Measurements from ENCODE around the gene GPC5. TPM values are rescaled to one million over a fixed set of nuclear protein-coding genes. Genes with fewer than 3 reads are reported as not detected.

Gene GPC5
- total RNA-seq, 4 donors from 2014 or later, result not detected

DNA sequence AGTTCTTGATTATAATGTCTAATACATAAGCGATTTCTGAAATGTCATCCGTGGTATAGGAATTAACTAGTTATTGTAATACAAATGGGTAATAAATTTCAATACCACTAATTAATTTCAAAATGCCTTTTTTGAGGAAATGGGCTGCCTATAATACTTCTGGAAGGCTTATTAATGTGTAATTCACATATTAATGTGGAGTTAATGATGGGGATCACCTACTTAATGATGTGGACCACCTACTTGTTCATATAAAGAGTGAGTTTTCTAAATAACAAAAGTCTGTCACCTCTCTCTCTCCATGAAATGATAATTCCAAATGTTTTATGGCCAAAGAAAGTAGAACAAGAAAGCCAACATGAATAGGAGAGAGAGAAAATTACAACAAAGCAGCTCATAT is 914.4 kb downstream of the GPC5 start:
- no peak for DNase-seq
- no peak for ATAC-seq
- intact Hi-C loops (cut with DNase I; ENCODE audit: low total_unique reads) (no loop called here), in situ Hi-C loops (cut with MboI; ENCODE audit: low sequenced_read_pairs in 4 of 4) (no loop called here)
- Histone ChIP-seq H3K27ac (no peak overlapping the region), H3K4me1 (no peaks in the 10 kb centered on the region), H3K27me3 (no peaks in the 10 kb centered on the region), H3K4me3 (no peak overlapping the region), H3K9me3 (no peaks in the 10 kb centered on the region), H3K36me3 (no peaks in the 10 kb centered on the region)
- TF ChIP-seq POLR2A (IDR thresholded peaks at IDR 0.05), result no peak
- TF ChIP-seq, protein P1, sequence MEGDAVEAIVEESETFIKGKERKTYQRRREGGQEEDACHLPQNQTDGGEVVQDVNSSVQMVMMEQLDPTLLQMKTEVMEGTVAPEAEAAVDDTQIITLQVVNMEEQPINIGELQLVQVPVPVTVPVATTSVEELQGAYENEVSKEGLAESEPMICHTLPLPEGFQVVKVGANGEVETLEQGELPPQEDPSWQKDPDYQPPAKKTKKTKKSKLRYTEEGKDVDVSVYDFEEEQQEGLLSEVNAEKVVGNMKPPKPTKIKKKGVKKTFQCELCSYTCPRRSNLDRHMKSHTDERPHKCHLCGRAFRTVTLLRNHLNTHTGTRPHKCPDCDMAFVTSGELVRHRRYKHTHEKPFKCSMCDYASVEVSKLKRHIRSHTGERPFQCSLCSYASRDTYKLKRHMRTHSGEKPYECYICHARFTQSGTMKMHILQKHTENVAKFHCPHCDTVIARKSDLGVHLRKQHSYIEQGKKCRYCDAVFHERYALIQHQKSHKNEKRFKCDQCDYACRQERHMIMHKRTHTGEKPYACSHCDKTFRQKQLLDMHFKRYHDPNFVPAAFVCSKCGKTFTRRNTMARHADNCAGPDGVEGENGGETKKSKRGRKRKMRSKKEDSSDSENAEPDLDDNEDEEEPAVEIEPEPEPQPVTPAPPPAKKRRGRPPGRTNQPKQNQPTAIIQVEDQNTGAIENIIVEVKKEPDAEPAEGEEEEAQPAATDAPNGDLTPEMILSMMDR (IDR thresholded peaks at IDR 0.05 in 4 of 5, conservative IDR thresholded peaks at IDR 0.05 in 1 of 5), result no peak

DNA sequence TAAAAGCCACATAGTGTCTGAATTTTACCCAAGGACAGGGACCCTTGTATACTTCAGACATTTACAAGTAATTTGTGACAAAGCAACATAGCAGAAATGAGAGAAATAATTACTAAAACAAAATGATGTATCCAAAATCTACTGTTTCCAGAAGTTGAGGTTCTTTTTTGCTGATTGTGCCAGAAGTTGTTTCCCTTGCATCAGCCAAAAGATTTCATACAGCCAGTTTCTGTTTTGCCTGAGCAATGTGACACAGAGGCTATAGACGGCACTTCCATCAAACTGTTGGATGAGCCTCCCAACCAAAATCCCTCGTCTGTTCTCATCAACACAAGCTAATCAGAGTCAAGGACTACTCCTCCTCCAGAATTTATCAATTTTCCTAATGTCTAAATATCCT is 915.0 kb downstream of the GPC5 start:
- no peaks in the 10 kb centered on the region for H3K27me3 ChIP-seq

DNA sequence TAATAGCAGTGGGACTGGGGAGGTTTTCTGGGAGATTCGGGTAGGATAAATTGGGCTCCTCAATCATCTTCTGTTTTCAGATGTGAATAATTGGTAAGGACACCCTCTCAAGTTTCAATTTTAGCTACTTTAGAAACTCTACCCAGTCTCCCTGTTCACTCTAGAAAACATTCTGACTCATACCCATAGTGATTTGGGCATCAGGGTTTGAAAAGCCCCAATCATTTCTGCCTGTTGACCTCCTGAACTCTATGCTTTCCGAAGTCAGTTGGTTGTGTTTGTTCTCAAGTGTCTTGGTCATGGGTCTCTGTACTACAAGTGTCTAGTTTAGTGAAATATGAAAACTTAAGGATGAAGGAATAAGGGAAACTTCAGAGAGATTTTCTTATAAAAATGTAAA is 916.8 kb downstream of the GPC5 start:
- Histone ChIP-seq H3K27me3 (no peaks in the 10 kb centered on the region), H3K4me3 (no peak overlapping the region), H3K9me3 (no peaks in the 10 kb centered on the region), H3K36me3 (no peaks in the 10 kb centered on the region), H3K27ac (no peak overlapping the region), H3K4me1 (no peaks in the 10 kb centered on the region)
- ATAC-seq (no peak), DNase-seq (no peak)
- intact Hi-C loops (cut with DNase I; ENCODE audit: low total_unique reads), result no loop called here
- in situ Hi-C loops (cut with MboI; ENCODE audit: low sequenced_read_pairs in 4 of 4), result no loop called here
- TF ChIP-seq POLR2A (IDR thresholded peaks at IDR 0.05), result no peak
- TF ChIP-seq, protein P1 (IDR thresholded peaks at IDR 0.05 in 4 of 5, conservative IDR thresholded peaks at IDR 0.05 in 1 of 5), result no peak

More for the DNA sequence above, 915.0 kb downstream of the GPC5 start:
- Histone ChIP-seq H3K9me3 (no peaks in the 10 kb centered on the region), H3K4me3 (no peak overlapping the region), H3K36me3 (no peaks in the 10 kb centered on the region), H3K27ac (no peak overlapping the region), H3K4me1 (no peaks in the 10 kb centered on the region)
- ATAC-seq (no peak), DNase-seq (no peak)
- in situ Hi-C loops (cut with MboI; ENCODE audit: low sequenced_read_pairs in 4 of 4) (no loop called here), intact Hi-C loops (cut with DNase I; ENCODE audit: low total_unique reads) (no loop called here)
- TF ChIP-seq POLR2A (IDR thresholded peaks at IDR 0.05), result no peak
- TF ChIP-seq, protein P1 (IDR thresholded peaks at IDR 0.05 in 4 of 5, conservative IDR thresholded peaks at IDR 0.05 in 1 of 5), result no peak

DNA sequence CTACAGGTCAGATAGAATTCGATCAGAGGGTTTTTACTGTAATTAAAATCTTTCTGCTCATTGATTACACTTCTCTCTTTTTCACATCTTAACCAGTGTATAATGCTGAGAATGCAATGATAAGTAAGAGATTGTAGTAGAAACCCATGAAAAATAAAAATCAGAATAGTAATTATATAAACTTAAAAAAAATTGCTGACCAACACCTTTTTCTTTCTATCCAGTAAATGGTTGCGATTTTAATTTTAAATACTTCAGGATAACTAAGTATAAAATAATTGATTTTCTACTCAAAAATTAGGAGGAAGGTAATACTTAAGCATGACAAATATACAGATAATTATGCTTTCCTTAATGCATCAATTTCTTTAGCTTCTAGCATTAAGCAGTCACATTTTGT is 917.6 kb downstream of the GPC5 start:
- no peak for DNase-seq
- Histone ChIP-seq H3K9me3 (no peaks in the 10 kb centered on the region), H3K36me3 (no peaks in the 10 kb centered on the region), H3K4me3 (no peak overlapping the region), H3K27me3 (no peaks in the 10 kb centered on the region), H3K27ac (no peak overlapping the region), H3K4me1 (no peaks in the 10 kb centered on the region)
- TF ChIP-seq, protein P1 (IDR thresholded peaks at IDR 0.05 in 4 of 5, conservative IDR thresholded peaks at IDR 0.05 in 1 of 5), result no peak
- no peak for TF ChIP-seq POLR2A (IDR thresholded peaks at IDR 0.05)
- intact Hi-C loops (cut with DNase I; ENCODE audit: low total_unique reads), result no loop called here
- in situ Hi-C loops (cut with MboI; ENCODE audit: low sequenced_read_pairs in 4 of 4), result no loop called here
- no peak for ATAC-seq

DNA sequence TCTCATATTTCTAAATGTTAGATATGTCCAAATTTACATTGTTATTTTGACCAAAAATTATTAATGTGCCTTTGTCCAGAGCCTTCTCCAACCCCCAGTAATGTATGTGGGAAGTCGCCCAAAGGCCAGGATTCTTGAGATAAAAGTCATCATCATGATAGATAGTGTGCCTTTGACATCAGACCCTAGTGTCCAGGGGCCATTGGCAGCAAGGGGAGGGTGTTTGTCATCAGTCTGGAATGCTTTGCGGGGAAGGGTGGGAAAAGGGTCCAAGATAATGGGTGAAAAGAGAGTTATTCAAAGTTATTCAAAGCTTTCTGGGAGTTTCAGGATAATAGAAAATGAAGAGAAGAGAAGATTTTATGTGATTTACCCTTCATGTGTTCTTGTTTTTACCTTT is 918.6 kb downstream of the GPC5 start:
- Histone ChIP-seq H3K4me1 (no peaks in the 10 kb centered on the region), H3K36me3 (no peaks in the 10 kb centered on the region), H3K27ac (no peak overlapping the region), H3K27me3 (no peaks in the 10 kb centered on the region), H3K4me3 (no peak overlapping the region), H3K9me3 (no peaks in the 10 kb centered on the region)
- in situ Hi-C loops (cut with MboI; ENCODE audit: low sequenced_read_pairs in 4 of 4), result no loop called here
- DNase-seq (no peak), ATAC-seq (no peak)
- no peak for TF ChIP-seq POLR2A (IDR thresholded peaks at IDR 0.05)
- TF ChIP-seq, protein P1 (IDR thresholded peaks at IDR 0.05 in 4 of 5, conservative IDR thresholded peaks at IDR 0.05 in 1 of 5), result no peak
- intact Hi-C loops (cut with DNase I; ENCODE audit: low total_unique reads), result no loop called here

All from gastrocnemius medialis (tissue), 4 donors.